Stimulated activated CD4-positive, alpha-beta T cell treated with anti-CD3 and anti-CD28 coated beads, Interleukin-1b, Interleukin-23, amount 100 ng/mL, for 4 hours (primary cell): ENCODE data around the gene ROBO1.

ENCODE experiments used
- DNase-seq, 2 donors: peaks; one replicate each; pipeline ENCODE4 v3.0.0-alpha.2; 2020; ENCODE audit warnings: low read depth in 2 of 2

The ROBO1 gene

DNA sequence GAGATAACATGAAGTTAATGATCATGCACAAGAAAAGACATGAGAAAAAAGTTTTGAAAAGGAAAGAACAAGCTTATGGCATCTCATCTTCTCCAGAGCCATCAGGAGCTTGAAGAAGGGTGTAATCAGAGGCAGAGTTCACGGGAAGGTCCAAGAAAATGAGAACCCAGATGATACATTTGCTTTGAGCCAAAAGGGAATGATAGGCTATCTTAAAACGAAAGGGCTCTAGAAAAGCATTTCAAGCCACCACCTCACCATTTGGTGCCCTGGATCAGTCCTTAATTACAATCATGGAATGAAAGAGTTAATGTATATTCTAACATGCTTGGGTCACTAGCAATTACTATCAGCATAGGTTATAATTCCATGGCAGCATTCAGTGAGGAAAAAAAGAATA, 781.8 kb downstream of the ROBO1 start:
- no peak for DNase-seq

DNA sequence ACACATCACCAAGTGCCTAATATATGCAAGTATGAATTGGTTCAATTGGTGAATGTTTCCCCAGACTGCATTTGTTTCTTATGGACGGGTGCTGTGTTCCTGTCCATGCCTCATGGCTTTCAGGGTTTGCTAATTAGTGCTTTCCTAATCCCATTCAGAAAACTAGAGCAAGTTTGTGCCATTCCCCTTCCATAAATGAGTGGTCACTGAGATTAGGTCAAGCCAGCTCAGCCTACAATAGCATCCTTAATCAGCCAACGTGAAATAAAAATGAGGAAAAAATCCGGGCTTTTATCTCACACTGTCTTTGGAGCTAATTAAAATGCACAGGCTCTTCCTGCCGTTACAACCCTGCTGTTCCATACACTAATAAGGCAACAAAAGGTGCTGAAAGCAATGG, 788.8 kb downstream of the ROBO1 start:
- no peak for DNase-seq

DNA sequence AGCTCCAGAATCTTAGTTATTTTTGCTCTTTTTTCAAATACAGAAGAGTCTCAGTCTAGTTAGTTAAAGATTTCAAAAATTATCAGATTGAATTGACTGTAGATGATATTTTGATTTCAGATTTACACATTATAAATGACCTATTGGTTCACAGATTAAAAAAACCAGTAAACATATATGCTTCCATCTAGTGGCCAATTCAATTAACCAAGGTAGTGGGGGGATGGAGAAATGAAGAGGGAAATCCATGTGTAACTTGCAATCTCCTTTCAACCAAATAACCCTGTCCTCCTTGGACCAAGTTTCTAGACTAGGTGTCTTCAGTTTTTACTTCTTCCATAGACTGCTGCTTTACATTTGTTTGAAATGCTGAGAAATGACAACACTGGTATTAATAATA, 789.8 kb downstream of the ROBO1 start:
- no peak for DNase-seq

DNA sequence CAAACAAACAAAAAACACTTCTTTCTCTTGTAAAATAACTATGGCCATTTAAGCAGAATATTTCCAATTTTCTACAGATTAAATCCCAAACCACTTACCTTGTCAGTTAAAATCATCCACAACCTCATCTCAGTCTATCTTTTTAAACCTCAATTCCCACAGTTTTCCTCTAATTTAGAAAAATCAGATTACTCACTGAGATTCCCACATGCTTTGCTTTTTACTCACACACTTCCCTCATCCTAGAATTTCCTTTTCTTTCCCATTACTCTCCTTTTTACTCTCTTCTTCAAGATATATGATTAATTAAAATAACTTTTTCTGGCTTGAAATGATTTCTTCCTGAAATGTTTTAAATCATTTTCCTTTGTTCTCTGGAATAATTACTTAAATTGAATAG, 790.7 kb downstream of the ROBO1 start:
- no peak for DNase-seq

DNA sequence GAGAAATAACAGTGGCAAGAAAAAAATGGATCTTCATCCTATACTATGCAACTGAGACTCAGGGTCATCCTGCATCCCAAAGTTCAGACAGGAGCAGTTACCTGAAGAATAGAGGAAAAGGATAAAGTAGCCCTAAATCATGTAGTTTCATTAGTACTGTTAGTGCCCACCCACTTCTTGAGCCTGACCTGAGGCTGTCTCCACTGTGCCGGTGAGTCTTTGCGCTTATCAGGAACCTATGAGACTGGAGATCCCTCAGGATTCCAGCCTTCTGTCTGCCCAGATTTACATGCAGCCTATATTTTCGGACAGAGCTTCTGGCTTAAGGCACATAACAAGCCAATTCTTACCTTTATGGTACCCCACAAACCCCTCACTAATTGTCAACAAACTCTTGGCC, 791.6 kb downstream of the ROBO1 start:
- no peak for DNase-seq

DNA sequence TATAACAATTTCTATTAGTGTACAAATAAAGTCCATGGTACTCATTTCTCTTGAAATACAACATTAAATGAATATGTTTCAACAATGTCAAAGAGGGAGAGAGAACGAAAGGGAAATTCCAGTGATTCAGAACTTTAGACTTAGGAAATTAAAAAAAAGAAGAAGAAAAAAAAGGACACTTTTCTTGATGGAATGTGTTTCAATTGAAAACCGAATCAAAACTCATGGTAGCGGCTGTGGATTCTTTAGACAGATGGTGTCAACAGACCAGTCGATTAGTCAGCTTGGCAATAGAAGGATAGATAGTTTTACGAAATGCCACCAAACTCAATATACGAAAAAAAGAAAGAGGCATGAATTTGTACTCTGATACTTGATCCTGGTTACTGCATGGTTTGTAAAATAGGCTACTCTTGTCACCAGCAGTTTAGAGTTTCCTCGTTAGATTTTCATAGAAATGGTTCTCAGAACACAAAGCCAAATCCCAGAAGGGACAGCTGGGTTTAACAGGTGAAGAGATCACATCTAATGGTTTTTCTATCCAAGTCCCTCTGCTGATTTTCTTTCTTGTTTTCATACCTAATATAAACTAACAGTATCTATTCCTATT, 793.5 kb downstream of the ROBO1 start:
- no peak for DNase-seq

DNA sequence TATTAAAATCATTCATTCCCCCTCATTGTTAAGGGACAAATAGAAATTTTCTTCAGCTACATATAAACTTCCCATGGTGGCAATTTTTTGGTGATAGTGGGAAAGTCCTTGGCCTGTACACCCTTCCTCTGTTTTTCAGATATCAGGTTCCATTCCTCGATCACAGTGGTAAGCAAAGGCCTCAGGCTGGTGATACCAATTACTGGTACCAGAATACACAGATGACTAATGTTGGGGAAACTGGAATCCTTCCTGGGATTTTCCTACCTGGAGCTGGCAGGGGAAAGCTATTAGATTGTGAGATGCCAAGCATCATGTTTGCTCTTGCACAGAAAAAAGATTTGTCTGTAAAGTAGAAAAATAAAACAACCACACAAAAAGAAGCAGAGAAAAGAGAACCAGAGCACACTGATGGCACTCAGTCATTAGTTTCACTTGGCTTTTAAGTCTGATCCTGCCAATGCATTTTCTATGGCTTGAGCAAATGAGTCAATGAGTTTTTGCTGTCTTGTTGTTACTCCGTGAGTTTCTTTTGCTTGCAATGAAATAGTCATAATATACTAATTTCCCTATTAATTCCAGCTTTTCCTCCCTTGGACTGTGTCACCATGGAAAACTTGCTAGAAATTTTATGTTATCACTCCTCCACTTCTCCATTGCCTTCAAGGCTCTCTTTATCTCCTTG, 795.0 kb downstream of the ROBO1 start:
- no peak for DNase-seq

DNA sequence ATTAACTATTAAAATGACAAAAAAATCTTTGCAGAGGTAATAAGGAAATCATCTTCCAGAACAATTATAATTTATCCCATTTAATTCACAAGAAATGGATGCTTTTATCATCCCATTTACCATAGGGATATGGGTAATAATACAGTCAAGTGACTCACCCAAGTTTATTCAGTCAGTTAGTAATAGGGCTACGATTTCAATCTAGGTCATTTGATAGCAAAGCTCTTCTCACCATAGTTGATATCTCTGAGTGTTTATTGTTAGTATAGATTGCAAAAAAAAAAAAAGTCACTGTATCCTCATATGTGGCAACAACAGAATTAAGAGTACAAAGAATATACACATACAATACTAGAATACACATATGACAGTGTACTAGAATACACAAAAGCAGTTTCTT, 797.1 kb downstream of the ROBO1 start:
- DNase-seq, result no peak

DNA sequence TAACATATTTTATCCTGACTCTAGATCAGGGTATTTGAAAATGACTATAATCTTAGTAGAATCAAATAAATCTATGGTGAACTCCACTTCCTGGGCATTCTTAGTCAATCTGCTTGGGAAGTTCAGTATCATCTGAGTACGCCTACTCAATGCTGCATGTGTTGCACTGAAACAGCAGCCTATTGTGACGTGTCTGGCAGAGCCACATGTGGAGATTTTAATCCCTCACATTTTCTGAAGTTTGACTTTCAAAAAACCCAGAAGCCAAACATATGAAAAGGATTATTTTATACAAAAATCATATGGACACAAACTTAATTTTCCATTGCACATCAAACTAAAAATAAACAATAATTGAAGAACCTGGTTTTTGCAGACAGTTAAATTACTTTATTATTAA, 798.3 kb downstream of the ROBO1 start:
- no peak for DNase-seq

DNA sequence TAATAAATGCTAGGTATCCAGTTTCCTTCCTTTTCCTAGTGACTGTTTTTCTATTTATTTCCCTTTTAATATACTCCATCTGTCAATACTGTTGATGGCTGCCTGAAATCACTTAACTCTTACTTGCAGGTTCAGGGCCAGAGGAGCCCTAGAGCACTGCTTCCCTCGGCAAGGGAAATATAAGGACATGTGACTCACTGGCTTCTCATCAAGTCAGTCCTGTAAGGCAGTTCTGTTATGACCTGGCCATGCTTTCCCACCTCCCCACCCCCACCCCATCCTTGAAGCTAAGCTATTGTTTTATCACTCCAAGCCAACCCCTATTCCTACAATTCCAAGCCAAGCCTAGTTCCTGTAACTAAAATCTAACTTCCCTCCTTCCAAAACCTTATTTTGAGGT, 800.7 kb downstream of the ROBO1 start:
- DNase-seq, result no peak

DNA sequence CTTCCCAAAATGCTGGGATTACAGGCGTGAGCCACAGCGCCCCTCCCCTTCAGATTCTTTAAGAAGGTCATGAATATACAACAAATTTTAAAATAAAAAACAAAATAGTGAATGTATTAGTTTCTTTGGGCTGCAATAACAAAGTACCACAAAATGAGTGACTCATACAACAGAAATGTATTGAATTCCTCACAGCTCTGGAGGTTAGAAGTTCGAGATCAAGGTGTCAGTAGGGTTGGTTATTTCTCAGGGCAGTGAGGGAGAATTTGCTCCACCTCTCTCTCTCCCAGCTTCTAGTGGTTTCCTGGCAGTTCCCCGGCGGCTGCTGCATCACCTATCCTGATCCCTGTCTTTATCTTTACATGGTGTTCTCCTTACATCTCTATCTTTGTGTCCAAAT, 804.0 kb downstream of the ROBO1 start:
- no peak for DNase-seq

DNA sequence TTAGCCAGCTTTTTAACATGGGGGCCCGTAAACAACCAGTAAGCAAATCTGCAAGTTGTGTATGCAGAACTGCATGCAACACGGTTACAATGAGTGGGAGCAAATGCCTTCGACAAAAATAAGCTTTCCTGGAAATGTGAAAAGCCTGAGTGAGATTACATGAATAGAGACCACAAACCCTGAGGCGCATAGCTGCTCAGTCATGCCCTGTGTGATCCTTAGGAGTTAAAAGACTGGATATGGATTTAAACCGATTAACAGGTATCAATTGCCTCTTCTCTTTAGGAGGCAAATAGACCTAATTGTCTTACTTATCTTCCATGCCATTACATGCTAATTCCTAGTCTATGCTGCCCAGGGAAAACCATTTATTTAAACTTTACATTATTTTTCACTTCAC, 810.3 kb downstream of the ROBO1 start:
- no peak for DNase-seq

DNA sequence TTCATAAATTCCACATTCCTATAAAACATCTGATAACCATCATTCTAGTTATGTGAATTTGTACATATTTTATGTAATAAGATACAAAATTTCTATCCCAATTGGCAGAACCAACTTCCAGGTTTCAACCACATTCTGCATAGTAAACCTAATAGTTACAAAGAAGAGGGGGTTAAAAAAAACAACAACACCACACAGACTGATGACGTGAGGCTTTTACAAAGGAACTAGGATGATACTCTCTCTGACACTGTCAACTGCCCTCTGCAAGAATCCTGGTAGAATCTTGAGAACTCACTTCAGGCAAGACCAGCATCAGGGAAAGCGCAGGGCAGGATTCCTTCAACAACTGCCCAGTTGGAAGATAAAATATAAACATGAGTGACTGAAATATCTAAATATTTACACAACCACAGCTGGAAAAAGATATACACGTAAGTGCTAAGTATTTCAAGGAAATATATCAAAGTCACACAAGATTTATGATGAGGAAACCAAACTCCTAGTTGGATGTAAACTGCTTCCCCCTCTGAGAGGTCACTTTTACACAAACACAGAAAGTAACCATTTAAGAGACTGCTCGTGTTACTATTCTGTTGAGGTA, 816.4 kb downstream of the ROBO1 start:
- no peak for DNase-seq

DNA sequence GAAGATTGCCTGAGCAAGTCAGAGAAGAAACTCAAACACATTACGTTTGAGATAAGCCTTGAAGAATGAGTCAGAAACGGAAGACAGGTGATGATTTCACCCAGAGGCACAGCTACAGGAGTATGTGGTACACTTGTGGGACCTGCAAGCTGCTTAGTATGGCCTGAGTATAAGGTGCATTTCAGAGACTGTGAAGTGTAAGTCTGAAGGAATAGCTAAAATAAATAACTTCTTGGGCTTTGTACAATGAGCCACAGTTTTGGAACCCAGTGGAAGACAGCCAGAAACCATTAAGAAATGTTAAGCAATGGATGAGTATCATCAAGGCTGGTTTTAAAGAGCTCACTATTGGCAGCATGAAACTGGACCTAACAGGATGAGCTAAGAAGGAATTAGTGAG, 826.2 kb downstream of the ROBO1 start:
- no peak for DNase-seq

DNA sequence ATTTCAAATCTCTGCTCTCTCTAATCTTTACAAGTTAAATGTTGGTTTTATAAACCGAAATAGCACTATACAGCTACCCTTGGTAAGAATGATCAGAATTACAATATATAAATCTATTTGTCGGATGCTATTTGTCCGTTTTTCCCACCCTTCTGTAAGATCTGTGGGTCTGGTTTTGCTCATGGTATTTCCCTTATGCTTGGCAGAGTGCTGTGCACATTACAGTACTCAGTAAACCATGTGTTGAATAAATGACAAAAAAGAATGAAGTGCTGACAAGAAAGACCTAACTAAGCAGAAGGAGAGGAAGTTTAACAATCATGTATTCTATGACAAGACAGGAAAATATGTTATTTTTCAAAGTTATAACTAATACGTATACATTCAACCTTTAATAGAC, 827.2 kb downstream of the ROBO1 start:
- DNase-seq, result no peak

DNA sequence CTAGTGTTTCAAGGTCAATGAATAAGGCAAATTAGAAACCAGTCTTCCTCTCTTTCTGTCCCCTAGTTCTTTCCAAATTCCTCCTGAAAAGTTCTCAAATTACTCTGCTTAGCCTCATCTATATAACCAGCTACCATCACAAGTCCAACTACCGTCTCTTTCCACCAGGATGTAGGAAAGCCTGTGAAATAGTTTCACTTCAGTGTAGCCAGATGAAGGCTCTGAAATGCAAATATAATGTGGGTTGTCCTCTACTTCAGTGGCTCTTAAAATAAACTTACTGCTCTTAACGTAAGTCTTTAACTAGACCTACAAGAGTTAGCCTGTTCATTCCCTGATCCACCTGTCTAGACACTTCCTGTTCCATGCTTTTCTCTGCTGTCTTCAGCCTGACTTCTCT, 827.7 kb downstream of the ROBO1 start:
- no peak for DNase-seq

DNA sequence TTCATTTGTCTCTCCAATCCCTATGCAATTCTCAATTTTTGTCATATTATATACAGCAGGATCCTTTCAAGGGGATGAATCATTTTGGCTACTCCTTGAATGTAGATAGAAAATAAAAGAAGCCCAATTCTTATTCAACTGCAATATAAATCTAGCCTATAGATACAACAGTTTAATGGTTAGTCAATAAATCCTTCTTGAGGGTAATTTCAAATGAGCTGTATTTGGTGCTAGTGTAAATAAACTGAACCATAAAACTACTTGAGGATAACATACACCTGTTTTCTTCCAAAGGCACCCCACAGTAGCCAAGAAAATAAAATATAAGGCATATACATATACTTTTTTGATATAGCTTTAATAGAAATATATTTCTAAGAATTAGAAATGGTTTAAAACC, 830.3 kb downstream of the ROBO1 start:
- no peak for DNase-seq

DNA sequence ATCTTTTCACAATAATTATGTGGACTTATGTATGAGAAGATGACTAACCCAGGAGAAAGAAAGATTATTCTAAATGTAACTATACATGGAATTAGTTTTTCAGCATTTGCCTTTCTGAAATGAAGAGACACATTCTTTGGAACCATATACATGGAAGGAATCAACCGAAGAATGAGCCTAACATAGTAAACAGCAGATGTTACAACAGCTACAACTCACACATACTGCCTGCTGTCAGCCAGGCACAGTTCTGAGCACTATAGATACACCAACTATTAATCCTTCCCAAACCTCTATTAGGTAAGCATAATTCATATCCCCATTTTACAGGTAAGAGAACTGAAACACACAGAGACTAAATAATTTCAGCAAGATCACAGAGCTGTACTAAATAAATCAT, 840.0 kb downstream of the ROBO1 start:
- no peak for DNase-seq

DNA sequence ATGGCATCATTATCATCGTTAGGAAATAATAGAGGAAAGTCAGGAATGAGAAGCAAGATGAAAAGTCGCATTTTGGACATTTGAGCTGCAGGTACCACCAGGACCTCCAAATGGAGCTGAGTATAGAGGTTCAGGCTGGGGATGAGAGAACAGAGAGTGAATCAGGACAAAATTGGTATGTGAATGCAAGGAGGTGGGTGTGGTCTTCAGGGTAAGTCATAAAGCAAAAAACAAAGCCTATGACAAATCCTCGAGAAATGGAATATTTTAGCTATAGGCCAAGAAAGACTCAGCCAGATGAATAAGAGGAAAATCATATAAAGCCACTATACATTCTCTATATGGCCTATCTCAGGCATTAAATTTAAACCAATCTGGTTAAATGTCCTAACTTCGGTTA, 841.3 kb downstream of the ROBO1 start:
- no peak for DNase-seq

DNA sequence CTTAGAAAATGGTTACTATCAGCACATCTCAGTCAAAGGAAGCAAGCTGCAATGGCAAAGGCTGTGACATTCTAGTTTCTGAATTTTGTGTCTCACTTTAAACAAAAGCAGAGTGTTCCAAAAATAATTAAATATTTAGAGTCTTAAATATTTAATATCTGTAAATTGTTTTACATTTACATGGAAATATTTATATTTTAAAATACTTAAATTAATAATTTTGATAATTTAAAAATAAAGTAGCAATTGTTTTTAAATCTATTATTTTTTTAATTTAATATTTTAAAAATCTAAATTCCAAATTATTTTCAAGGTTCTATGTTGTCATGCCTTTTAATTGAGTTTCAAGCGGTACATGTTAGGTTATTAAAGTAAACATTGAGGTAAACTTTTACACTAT, 843.1 kb downstream of the ROBO1 start:
- no peak for DNase-seq

DNA sequence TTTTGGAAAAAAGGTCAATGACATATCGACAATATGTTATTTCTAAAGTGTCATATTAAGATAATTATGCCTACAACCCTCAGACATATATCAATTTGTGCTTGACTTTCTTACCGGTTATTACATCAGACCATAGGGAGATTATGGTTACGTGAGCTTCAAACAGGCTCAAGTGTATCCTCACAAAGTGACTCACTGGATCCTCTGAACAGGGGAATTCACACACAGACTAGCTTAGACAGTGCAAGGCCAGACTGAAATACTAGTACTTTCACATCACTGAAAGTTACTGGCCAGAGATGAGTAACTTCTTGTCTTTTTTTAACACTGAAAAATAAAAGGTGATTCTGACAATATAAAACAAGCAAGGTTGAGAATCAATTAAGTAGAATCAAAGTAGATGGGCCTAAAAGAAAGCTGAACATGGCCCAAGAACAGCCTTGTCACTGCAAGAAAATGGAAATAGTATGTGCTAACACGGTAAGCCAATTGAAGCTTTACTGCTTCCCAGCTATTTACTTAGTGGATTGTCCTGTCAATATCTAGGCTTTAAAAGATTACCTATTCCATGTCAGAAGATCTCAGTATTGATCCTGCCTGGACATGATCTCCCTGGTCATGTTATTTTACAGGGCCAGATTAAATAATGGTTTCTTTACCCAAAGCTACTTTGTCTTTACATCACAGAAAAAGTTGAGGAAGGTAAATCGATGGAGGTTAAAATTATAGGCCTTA, 848.6 kb downstream of the ROBO1 start:
- no peak for DNase-seq

DNA sequence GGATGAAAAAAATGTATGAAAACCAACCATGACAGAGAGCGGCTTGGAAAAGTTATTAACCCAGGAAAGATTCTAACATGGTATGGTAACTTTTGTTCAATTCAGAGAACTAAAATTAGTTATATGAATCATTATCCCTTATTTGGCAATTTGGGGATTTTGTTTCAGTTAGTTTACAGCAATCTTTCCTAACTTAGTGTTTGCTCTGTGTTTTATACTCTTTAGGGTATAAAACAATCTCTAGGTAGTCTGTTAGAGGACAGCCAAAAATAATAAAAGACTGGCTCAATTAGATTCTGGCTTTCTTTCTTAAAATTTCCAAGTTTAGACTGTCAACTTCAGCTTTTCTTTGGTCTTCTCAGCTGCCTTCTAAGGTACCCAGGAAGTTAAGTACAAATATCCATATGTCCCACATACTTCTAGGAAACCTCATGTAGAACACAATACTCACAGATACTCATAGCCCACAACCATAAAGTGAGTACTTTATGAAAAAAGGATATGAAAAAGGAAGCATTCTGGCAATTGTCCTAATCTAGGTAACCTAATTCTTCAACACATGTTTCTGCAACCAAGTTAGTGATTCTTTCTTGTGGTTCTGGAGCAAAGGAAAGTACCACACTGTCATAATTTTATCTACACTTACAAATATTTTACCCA, 849.3 kb downstream of the ROBO1 start:
- DNase-seq, result no peak
